HG03442 (cell line): ENCODE measurements around the gene CFB.
"Not testable (repeated sequence)": the region's sequence is repeated elsewhere in the genome, so short reads cannot be mapped to it uniquely, and the experiment has no call there.

Experiments
- ATAC-seq: cut with Tn5 transposase; IDR thresholded peaks from one replicate; pipeline ENCODE4 v1.9.1; 2021; ENCODE audit warnings: mild to moderate bottlenecking, moderate library complexity; ENCODE audit not compliant: unreplicated experiment

Gene CFB

DNA sequence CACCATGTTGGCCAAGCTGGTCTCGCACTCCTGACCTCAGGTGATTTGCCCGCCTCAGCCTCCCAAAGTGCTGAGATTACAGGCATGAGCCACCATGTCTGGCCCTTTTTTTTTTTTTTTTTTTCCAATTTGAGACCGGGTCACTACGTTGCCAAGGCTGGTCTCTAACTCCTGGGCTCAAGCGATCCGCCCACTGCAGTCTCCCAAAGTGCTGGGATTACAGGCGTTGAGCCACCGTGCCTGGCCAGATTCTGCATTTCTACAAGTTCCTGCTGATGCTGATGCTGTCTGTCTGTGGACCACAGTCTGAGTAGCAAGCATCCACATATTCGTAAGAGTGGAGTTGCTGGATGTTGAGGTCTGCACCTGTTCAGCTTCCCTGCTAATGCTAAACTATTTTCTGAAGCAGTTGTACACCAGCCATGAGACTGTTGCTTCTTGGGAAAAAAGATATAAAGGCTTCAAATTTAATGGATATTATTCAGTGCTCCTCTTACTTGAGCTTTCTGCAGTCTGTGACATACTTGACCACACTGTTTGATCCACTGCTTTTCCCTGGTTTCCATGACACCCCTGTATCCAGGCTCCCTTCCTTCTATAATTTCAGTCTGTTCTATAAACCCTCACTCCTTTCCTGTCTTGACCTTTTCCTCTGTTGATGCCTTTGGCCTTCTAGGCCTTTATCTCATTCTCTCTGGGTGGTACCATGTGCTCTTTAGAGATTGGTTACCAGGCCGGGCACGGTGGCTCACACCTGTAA lies 33.9 kb upstream of the CFB start:
- no peak for ATAC-seq

GRCh38 chr6:31915351-31915750 lies 30.5 kb upstream of the CFB start:
- ATAC-seq, result no peak

- no peak for ATAC-seq
Measured at GRCh38 chr6:31915756-31916155, 30.1 kb upstream of the CFB start.

DNA sequence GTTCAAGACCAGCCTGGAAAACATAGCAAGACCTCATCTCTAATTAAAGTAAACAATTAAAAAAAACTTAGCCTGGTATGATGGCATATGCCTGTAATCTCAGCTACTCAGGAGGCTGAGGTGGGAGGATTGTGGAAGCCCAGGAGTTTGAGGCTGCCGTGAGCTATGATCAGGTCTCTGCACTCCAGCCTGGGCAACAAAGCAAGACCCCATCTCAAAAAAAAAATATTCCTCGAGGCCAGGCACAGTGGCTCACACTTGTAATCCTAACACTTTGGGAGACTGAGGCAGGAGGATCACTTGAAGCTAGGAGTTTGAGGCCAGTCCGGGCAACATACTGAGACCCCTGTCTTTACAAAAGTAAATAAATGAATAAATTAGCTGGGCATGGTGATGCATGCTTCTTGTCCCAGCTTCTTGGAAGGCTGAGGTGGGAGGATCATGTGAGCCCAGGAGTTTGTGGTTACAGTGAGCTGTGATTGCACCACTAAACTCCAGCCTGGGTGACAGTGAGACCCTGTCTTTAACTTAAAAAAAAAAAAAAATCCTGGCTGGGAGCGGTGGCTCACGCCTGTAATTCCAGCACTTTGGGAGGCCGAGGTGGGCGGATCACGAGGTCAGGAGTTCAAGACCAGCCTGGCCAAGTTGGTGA lies 27.7 kb upstream of the CFB start:
- ATAC-seq, result no peak

DNA sequence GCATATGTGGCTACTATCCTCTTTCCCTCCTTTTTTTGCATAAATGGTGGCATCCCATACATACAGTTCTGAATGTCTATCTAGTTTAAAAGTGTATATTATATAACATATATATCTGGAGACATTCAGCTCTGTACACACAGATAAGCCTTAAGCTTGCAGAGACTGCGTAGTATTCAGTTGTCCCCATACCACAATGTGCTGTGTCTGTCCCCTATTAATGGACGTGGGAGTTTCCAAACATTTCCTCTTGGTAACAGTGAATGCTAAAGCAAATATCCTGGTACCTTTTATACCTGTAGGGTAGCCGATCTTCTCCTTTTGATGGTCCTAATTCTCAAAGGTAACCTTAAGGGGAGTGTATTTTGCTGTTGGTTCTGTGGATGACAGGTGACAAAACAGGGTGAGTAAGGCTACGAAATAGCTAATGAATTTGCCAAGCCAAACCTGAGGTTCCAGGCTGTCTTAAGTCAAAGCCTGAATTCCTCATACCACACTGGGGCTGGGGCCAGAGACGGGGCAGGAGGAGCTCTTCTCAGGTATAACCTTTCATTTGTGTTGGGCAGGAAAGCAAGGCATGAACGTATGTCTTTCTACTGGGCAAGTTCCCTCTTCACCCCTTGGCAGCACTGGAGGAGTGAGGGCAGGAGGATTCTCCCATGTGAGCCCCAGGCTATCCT lies 26.1 kb upstream of the CFB start:
- ATAC-seq, result no peak

GRCh38 chr6:31920811-31921210 lies 25.1 kb upstream of the CFB start:
- no peak for ATAC-seq

GRCh38 chr6:31922942-31923341 lies 23.0 kb upstream of the CFB start:
- no peak for ATAC-seq

- no peak for ATAC-seq
Measured at GRCh38 chr6:31927242-31927862, 18.5 kb upstream of the CFB start, which contains the start of gene C2. Gene C2, plus strand, starts transcription at chr6:31927717. Its CDS starts 36 bp downstream, at chr6:31927753.

DNA sequence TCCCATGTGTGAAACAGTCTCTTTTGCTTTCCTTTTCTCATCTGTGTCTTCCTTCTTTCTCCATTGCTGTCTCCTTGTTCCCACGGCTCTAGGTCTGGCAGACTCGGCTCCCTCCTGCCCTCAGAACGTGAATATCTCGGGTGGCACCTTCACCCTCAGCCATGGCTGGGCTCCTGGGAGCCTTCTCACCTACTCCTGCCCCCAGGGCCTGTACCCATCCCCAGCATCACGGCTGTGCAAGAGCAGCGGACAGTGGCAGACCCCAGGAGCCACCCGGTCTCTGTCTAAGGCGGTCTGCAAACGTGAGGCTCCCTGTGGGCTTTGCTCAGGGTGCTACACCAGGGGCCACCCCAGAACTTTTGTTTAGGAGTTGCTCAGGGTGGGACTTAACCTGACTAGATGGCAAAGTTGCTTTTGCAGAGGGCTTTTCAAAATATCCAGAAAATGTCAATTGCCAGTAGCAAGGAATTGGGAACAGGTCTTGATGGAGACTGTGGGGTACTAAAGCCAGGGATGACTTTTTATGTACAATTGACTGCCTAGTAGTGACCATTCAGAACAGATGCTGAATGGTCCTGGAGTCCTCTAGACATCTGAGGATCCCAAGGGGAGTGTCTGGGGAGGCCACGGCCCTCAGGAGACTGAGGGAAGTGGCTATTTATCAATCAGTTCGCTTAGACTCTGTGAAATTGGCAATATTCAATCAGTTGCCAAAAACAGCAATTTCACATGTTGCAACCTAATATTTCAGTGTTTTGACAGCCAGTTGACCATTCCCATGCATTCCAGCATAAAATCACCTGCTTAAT lies 17.8 kb upstream of the CFB start:
- ATAC-seq, result no peak

GRCh38 chr6:31928672-31928939 lies 17.3 kb upstream of the CFB start:
- no peak for ATAC-seq

DNA sequence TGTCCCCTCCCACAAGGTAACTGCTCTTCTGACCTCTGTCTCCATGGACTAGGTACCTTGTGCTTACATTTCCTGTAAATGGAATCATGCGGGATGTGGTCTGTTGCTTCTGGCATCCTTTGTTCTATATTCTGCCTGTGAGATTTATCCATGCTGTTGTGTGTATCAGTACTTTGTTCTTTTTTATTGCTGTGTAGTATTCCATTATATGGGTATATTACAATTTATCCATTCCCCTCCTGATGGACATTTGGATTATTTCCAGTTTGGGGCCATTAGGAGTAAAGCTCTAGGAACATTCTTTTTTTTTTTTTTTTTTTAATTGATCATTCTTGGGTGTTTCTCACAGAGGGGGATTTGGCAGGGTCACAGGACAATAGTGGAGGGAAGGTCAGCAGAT lies 14.9 kb upstream of the CFB start:
- no peak for ATAC-seq

GRCh38 chr6:31932137-31932536 lies 13.8 kb upstream of the CFB start:
- not testable (repeated sequence) for ATAC-seq

GRCh38 chr6:31933537-31933936 lies 12.4 kb upstream of the CFB start:
- no peak for ATAC-seq

DNA sequence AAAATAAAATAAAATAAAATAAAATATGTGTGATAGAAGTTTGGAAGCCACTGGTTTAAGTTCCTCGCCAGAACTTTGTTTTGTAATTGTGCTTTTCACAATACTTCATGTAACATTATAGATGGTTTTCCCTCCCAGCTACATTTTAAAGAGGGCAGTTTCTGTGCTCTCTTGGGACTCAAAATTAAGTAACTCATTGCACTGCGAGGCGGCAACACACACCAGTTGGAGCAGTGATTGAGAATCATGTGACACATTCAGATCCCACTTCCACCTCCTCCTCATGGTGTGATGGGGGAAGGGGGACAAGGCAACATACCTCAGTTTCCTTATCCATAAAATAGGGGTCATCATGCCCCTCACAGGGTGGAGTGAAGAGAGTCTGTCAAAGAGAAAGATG lies 10.9 kb upstream of the CFB start:
- no peak for ATAC-seq

GRCh38 chr6:31935823-31936222 lies 10.1 kb upstream of the CFB start:
- ATAC-seq, result no peak

GRCh38 chr6:31940256-31940664 lies 5.6 kb upstream of the CFB start:
- no peak for ATAC-seq

DNA sequence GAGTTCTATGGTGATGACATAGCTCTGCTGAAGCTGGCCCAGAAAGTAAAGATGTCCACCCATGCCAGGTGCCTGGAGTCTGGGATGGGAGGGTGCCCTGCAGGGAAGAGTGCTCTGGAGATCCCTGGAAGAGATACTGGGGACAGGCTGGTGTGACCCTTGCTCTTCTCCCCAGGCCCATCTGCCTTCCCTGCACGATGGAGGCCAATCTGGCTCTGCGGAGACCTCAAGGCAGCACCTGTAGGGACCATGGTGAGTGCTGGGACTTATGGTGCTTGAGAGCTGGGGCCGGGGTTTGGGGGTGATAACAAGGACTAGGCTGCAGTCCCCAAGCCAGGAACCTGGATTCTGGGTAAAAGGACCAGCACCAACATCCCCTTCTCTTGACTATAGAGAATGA lies 2.2 kb upstream of the CFB start:
- ATAC-seq, result no peak

DNA sequence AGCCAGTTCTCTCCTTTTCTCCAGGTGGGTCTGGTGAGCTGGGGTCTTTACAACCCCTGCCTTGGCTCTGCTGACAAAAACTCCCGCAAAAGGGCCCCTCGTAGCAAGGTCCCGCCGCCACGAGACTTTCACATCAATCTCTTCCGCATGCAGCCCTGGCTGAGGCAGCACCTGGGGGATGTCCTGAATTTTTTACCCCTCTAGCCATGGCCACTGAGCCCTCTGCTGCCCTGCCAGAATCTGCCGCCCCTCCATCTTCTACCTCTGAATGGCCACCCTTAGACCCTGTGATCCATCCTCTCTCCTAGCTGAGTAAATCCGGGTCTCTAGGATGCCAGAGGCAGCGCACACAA lies 765 bp upstream of the CFB start:
- no peak for ATAC-seq

GRCh38 chr6:31946370-31946885 lies 533 bp downstream of the CFB start:
- no peak for ATAC-seq

DNA sequence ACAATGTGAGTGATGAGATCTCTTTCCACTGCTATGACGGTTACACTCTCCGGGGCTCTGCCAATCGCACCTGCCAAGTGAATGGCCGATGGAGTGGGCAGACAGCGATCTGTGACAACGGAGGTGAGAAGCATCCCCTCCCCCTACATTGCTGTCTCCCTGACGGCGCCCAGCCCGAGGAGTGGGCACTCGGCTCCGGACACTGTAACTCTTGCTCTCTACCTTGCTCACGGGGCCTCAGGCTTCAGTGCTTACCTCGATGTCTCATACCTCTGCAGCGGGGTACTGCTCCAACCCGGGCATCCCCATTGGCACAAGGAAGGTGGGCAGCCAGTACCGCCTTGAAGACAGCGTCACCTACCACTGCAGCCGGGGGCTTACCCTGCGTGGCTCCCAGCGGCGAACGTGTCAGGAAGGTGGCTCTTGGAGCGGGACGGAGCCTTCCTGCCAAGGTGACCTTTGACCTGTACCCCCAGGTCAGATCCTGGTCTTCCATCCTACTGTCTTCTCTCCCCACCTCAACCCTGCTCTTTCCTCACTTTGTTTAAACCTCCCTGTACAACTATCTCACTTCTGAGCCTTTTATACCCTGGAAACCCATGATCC lies 1.3 kb downstream of the CFB start:
- no peak for ATAC-seq
